Measurements from ENCODE around the gene ENTPD3.

ENTPD3 gene

GRCh38 chr3:40377822-40378221 lies 9.2 kb upstream of the ENTPD3 start:
- FAIRE-seq, result no peak
- DNase-seq (ENCODE audit: insufficient read length), result no peak
- no peak for TF ChIP-seq TAF1 (IDR thresholded peaks at IDR 0.05; ENCODE audit: borderline replicate concordance, low read depth, low read length)
- no peak for TF ChIP-seq POLR2A (IDR thresholded peaks at IDR 0.05; ENCODE audit: low read depth, low read length)

DNA sequence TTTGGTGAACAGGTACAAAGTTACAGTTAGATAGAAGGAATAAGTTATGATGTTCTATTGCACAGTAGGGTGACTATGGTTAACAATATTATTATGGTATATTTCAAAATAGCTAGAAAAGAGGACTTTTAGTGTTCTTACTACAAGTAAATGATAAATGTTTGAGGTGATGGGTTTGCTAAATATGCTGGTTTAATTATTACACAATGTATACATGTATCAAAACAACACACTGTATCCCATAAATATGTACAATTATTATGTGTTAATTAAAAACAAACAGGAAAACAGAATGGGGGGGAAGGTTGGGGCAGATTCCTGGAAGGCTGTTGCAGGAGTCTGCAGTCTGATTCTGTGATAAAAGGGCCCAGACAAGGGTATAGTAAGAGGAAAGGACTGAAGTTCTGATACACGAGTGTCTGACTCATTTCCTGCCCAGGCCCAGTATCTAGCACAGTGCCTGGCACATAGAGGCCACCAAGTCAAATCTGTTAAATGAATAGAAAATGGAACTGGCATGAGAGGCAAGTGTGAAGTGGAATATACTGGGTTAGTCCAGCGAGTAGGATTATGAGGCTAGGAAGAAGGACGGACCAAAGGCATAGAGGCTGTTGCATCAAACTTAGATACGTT lies 7.2 kb upstream of the ENTPD3 start:
- FAIRE-seq (no peak), DNase-seq (ENCODE audit: insufficient read length) (no peak)
- no peak for TF ChIP-seq TAF1 (IDR thresholded peaks at IDR 0.05; ENCODE audit: borderline replicate concordance, low read depth, low read length)

- FAIRE-seq (no peak), DNase-seq (ENCODE audit: insufficient read length) (no peak)
- TF ChIP-seq POLR2AphosphoS5 (IDR thresholded peaks at IDR 0.05; ENCODE audit: low read depth, low read length), result no peak
- TF ChIP-seq TAF1 (IDR thresholded peaks at IDR 0.05; ENCODE audit: borderline replicate concordance, low read depth, low read length), result no peak
- no peak for TF ChIP-seq POLR2A (IDR thresholded peaks at IDR 0.05; ENCODE audit: low read depth, low read length)
Measured at GRCh38 chr3:40381904-40382616, 4.9 kb upstream of the ENTPD3 start.

DNA sequence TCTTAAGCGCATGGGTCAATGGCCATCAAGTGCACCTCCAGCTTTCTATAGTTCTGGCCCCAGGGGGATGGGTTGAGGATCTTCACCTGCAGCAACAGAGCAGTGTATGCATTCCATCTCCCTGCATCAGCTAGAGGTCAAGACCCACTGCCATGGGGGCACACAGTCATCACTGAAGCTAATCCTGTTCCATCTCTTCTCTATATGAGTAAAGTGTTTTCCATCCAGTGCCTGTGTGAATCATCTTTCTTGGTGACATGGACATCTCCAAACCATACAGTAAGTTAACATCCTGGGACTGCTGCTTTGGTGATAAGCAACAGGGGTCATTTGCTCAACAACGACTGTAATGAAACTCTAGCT lies 4.4 kb upstream of the ENTPD3 start:
- TF ChIP-seq POLR2A (IDR thresholded peaks at IDR 0.05; ENCODE audit: low read depth, low read length) (no peak), POLR2AphosphoS5 (IDR thresholded peaks at IDR 0.05; ENCODE audit: low read depth, low read length) (no peak), TAF1 (IDR thresholded peaks at IDR 0.05; ENCODE audit: borderline replicate concordance, low read depth, low read length) (no peak)
- DNase-seq (ENCODE audit: insufficient read length) (no peak), FAIRE-seq (no peak)

GRCh38 chr3:40386213-40386612 lies 771 bp upstream of the ENTPD3 start:
- no peak for TF ChIP-seq POLR2A (IDR thresholded peaks at IDR 0.05; ENCODE audit: low read depth, low read length)
- no peak for TF ChIP-seq POLR2AphosphoS5 (IDR thresholded peaks at IDR 0.05; ENCODE audit: low read depth, low read length)
- TF ChIP-seq TAF1 (IDR thresholded peaks at IDR 0.05; ENCODE audit: borderline replicate concordance, low read depth, low read length), result no peak
- FAIRE-seq (no peak), DNase-seq (ENCODE audit: insufficient read length) (no peak)

DNA sequence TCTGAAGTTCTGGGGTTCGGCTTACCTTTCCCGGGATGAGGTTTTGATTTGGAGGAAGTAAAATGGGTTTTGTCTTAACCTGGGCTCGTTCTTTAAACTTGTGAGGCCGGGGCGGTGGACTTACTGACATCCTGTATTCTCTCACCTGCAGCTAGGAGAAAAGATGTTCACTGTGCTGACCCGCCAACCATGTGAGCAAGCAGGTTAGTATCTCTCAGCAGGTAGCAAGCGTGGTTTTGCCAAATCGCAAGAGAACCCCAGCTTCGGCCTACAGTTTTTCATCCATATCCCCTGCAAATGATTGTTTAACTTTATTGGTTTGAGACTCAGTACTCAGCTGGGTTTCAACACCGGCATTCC lies 891 bp downstream of the ENTPD3 start:
- DNase-seq (ENCODE audit: insufficient read length), result no peak
- no peak for TF ChIP-seq POLR2A (IDR thresholded peaks at IDR 0.05; ENCODE audit: low read depth, low read length)
- no peak for TF ChIP-seq POLR2AphosphoS5 (IDR thresholded peaks at IDR 0.05; ENCODE audit: low read depth, low read length)
- no peak for TF ChIP-seq TAF1 (IDR thresholded peaks at IDR 0.05; ENCODE audit: borderline replicate concordance, low read depth, low read length)
- FAIRE-seq, result no peak

- DNase-seq (ENCODE audit: insufficient read length) (no peak), FAIRE-seq (no peak)
- no peak for TF ChIP-seq POLR2AphosphoS5 (IDR thresholded peaks at IDR 0.05; ENCODE audit: low read depth, low read length)
- TF ChIP-seq TAF1 (IDR thresholded peaks at IDR 0.05; ENCODE audit: borderline replicate concordance, low read depth, low read length), result no peak
- no peak for TF ChIP-seq POLR2A (IDR thresholded peaks at IDR 0.05; ENCODE audit: low read depth, low read length)
Measured at GRCh38 chr3:40396406-40396805, 9.4 kb downstream of the ENTPD3 start.

GRCh38 chr3:40397129-40397528 lies 10.1 kb downstream of the ENTPD3 start:
- TF ChIP-seq TAF1 (IDR thresholded peaks at IDR 0.05; ENCODE audit: borderline replicate concordance, low read depth, low read length) (no peak), POLR2A (IDR thresholded peaks at IDR 0.05; ENCODE audit: low read depth, low read length) (no peak), POLR2AphosphoS5 (IDR thresholded peaks at IDR 0.05; ENCODE audit: low read depth, low read length) (no peak)
- DNase-seq (ENCODE audit: insufficient read length) (no peak), FAIRE-seq (peak; percentile 62)

GRCh38 chr3:40397912-40398311 lies 10.9 kb downstream of the ENTPD3 start:
- TF ChIP-seq POLR2AphosphoS5 (IDR thresholded peaks at IDR 0.05; ENCODE audit: low read depth, low read length) (no peak), TAF1 (IDR thresholded peaks at IDR 0.05; ENCODE audit: borderline replicate concordance, low read depth, low read length) (no peak)
- FAIRE-seq (no peak), DNase-seq (ENCODE audit: insufficient read length) (no peak)

- DNase-seq (ENCODE audit: insufficient read length) (no peak), FAIRE-seq (no peak)
- TF ChIP-seq POLR2AphosphoS5 (IDR thresholded peaks at IDR 0.05; ENCODE audit: low read depth, low read length), result no peak
- no peak for TF ChIP-seq TAF1 (IDR thresholded peaks at IDR 0.05; ENCODE audit: borderline replicate concordance, low read depth, low read length)
- no peak for TF ChIP-seq POLR2A (IDR thresholded peaks at IDR 0.05; ENCODE audit: low read depth, low read length)
Measured at GRCh38 chr3:40398346-40398745, 11.4 kb downstream of the ENTPD3 start.

DNA sequence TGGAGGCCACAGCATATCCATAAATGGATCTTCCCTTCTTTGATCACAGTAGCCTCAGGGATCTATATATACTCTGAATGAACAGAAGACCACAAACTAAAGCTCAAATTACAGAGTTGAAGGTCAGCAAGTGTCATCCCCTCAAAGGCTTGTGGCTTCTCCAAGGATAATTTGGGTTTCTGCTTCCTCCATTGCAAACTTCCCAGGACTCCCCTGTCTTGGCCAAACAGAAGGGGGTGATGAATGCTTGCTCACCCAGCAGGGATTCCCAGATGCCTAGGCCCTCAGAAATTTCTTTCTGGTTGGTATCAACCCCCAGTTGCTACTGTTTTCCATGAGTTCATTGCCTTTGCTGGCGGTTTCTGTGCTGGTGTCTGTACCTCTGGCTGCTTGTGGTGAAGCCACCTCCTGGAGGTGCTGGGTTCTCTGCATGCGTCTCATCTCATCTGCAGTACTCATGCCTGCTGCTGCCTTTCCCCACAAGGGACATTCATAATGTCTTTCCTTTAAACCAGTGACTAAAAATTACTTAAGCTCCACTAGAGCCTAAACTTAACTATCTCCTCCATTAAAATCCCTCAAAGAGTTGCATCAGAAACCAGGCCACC lies 17.7 kb downstream of the ENTPD3 start:
- TF ChIP-seq POLR2A (IDR thresholded peaks at IDR 0.05; ENCODE audit: low read depth, low read length) (no peak), POLR2AphosphoS5 (IDR thresholded peaks at IDR 0.05; ENCODE audit: low read depth, low read length) (no peak), TAF1 (IDR thresholded peaks at IDR 0.05; ENCODE audit: borderline replicate concordance, low read depth, low read length) (no peak)
- FAIRE-seq, result no peak
- DNase-seq (ENCODE audit: insufficient read length), result no peak

GRCh38 chr3:40407007-40407406 lies 20.0 kb downstream of the ENTPD3 start:
- FAIRE-seq (no peak), DNase-seq (ENCODE audit: insufficient read length) (no peak)
- no peak for TF ChIP-seq TAF1 (IDR thresholded peaks at IDR 0.05; ENCODE audit: borderline replicate concordance, low read depth, low read length)
- no peak for TF ChIP-seq POLR2AphosphoS5 (IDR thresholded peaks at IDR 0.05; ENCODE audit: low read depth, low read length)
- no peak for TF ChIP-seq POLR2A (IDR thresholded peaks at IDR 0.05; ENCODE audit: low read depth, low read length)

Measured in GM12892 (cell line).